ENCODE data around the gene INTS11.
"Not testable (repeated sequence)": the region's sequence is repeated elsewhere in the genome, so short reads cannot be mapped to it uniquely, and the experiment has no call there.

INTS11 gene

GRCh38 chr1:1324524-1325287 lies at the start of gene INTS11, which contains the start of gene CPTP:
Gene INTS11, minus strand, starts transcription at chr1:1324660. Its CDS starts 52 bp downstream, at chr1:1324608.
Gene CPTP, plus strand, starts transcription at chr1:1324802. Its CDS starts 2,109 bp downstream, at chr1:1326911.
- DNase-seq (ENCODE audit: low read depth, low spot score) = peak; percentile 82

GRCh38 chr1:1373815-1374588 lies 49.5 kb upstream of the INTS11 start:
- peak; percentile 27 for DNase-seq (ENCODE audit: low read depth, low spot score)

GRCh38 chr1:1373051-1373814 lies 48.8 kb upstream of the INTS11 start:
- no peak for DNase-seq (ENCODE audit: low read depth, low spot score)

GRCh38 chr1:1371746-1372711 lies 47.6 kb upstream of the INTS11 start:
- DNase-seq (ENCODE audit: low read depth, low spot score) = peak; percentile 88

- DNase-seq (ENCODE audit: low read depth, low spot score) = no peak
Observed at GRCh38 chr1:1371364-1371745, 46.9 kb upstream of the INTS11 start.

GRCh38 chr1:1370771-1371300 lies 46.4 kb upstream of the INTS11 start:
- DNase-seq (ENCODE audit: low read depth, low spot score) = no peak

- DNase-seq (ENCODE audit: low read depth, low spot score) = not testable (repeated sequence)
Observed at GRCh38 chr1:1370094-1370493, 45.6 kb upstream of the INTS11 start.

- no peak for DNase-seq (ENCODE audit: low read depth, low spot score)
Observed at GRCh38 chr1:1367315-1367714, 42.9 kb upstream of the INTS11 start.

GRCh38 chr1:1366699-1367066 lies 42.2 kb upstream of the INTS11 start:
- no peak for DNase-seq (ENCODE audit: low read depth, low spot score)

GRCh38 chr1:1365875-1366698 lies 41.6 kb upstream of the INTS11 start:
- no peak for DNase-seq (ENCODE audit: low read depth, low spot score)

- DNase-seq (ENCODE audit: low read depth, low spot score) = peak; percentile 18
Observed at GRCh38 chr1:1364266-1364665, 39.8 kb upstream of the INTS11 start.

- peak; percentile 82 for DNase-seq (ENCODE audit: low read depth, low spot score)
Observed at GRCh38 chr1:1361982-1362423, 37.5 kb upstream of the INTS11 start.

GRCh38 chr1:1361233-1361981 lies 36.9 kb upstream of the INTS11 start:
- peak; percentile 20 for DNase-seq (ENCODE audit: low read depth, low spot score)

- DNase-seq (ENCODE audit: low read depth, low spot score) = peak; percentile 82
Observed at GRCh38 chr1:1360506-1361169, 36.2 kb upstream of the INTS11 start.

GRCh38 chr1:1359664-1360468 lies 35.4 kb upstream of the INTS11 start:
- DNase-seq (ENCODE audit: low read depth, low spot score) = peak; percentile 92

- DNase-seq (ENCODE audit: low read depth, low spot score) = no peak
Observed at GRCh38 chr1:1359308-1359663, 34.8 kb upstream of the INTS11 start.

- DNase-seq (ENCODE audit: low read depth, low spot score) = peak; percentile 89
Observed at GRCh38 chr1:1358433-1359271, 34.2 kb upstream of the INTS11 start, which contains the start of gene MXRA8. Gene MXRA8, minus strand, starts transcription at chr1:1358555. Its CDS starts 51 bp downstream, at chr1:1358504.
